Kidney (tissue), 14 donors: ENCODE results near the gene PNRC2. TPM values are rescaled to one million over a fixed set of nuclear protein-coding genes. Genes with fewer than 3 reads are reported as not detected.
A peak's percentile ranks its signal among the peaks of the same experiment; 100 is the strongest.

Experiments
- DNase-seq, 5 donors: peaks; one replicate each; pipeline ENCODE4 v3.0.0-alpha.2; 2013 to 2020
- FAIRE-seq: peaks from 2 replicates; lab custom pipeline; 2012; peaks lifted over from hg19 to GRCh38; lab: Jason Lieb, UNC
- H3K27ac ChIP-seq, 2 donors: one replicate each; pipeline ENCODE4 v1.7.0; 2013; ENCODE audit warnings: low read depth in 2 of 2, low read length in 2 of 2, inconsistent platforms in 1 of 2
- H3K27me3 ChIP-seq: one replicate; pipeline ENCODE4 v1.7.1; 2013; ENCODE audit warnings: low read length, inconsistent platforms; ENCODE audit not compliant: control insufficient read depth, insufficient read depth
- H3K36me3 ChIP-seq, 3 donors: one replicate each; pipeline versions ENCODE4 v1.7.0 to v1.7.1; 2013; ENCODE audit warnings: low read length in 3 of 3, control low read depth in 1 of 3, inconsistent platforms in 1 of 3; ENCODE audit not compliant: insufficient read depth in 3 of 3, control insufficient read depth in 2 of 3
- H3K4me1 ChIP-seq, 3 donors: one replicate each; pipeline versions ENCODE4 v1.7.0 to v1.7.1; 2013; ENCODE audit warnings: low read length in 3 of 3, inconsistent platforms in 1 of 3, low read depth in 1 of 3; ENCODE audit not compliant: control insufficient read depth in 2 of 3, insufficient read depth in 2 of 3
- H3K4me3 ChIP-seq, 3 donors: one replicate each; pipeline versions ENCODE4 v1.7.0 to v1.8.1; 2013; ENCODE audit warnings: low read length in 3 of 3, control low read depth in 1 of 3, inconsistent platforms in 1 of 3
- H3K9ac ChIP-seq, 3 donors: one replicate each; pipeline versions ENCODE4 v1.7.0 to v1.7.1; 2013; ENCODE audit warnings: low read length in 3 of 3, control low read depth in 1 of 3, inconsistent platforms in 1 of 3
- H3K9me3 ChIP-seq, 3 donors: one replicate each; pipeline versions ENCODE4 v1.7.0 to v1.7.1; 2013; ENCODE audit warnings: low read length in 3 of 3, control low read depth in 1 of 3, inconsistent platforms in 1 of 3; ENCODE audit not compliant: control insufficient read depth in 2 of 3, insufficient read depth in 1 of 3
- CTCF ChIP-seq: IDR thresholded peaks from 3 replicates; pipeline ENCODE4 v1.5.1; 2012; ENCODE audit warnings: mild to moderate bottlenecking, moderate library complexity, borderline replicate concordance; ENCODE audit not compliant: insufficient read depth; ENCODE audit errors: extremely low read depth
- intact Hi-C: fragments of 100-400 bp; cut with DNase I; formaldehyde crosslinking; loops from one replicate; pipeline ENCODE4 v1.11.1; 2022
- polyA plus RNA-seq: library from polyadenylated mRNA; stranded (reverse); fragments of 350-450 nt; fragmentation: Illumina TruSeq; extraction: RNeasy Lipid Tissue Mini Kit (QIAGEN cat#74804); gene quantifications from one replicate; pipeline ENCODE4 v1.2.3, GENCODE V29; 2014; ENCODE audit warnings: low read depth, low replicate concordance; ENCODE audit not compliant: insufficient read depth
- total RNA-seq: library from RNA; stranded (reverse); fragmentation: NEBNext Ultra II Directional; extraction: Animal tissue kit (Norgen Biotek cat#: 25700); gene quantifications from one replicate; pipeline ENCODE4 v1.2.1, GENCODE V29; 2021
- donor health status: control.
- donor health status: control.
- donor health status: control.
- donor health status: control.
- donor health status: control.
- donor health status: DM: yes; HTN: yes; CAD: no.
- donor health status: Normal renal cell carcinoma (clear cell type).

The PNRC2 gene
- total and polyA plus RNA-seq, 2 donors from 2014 or later, result 86.3 to 107 TPM

- Histone ChIP-seq H3K9ac (no peak overlapping the region), H3K9me3 (no peaks in the 10 kb centered on the region), H3K4me3 (no peak overlapping the region), H3K27ac (no peak overlapping the region), H3K36me3 (no peaks in the 10 kb centered on the region), H3K27me3 (no peaks in the 10 kb centered on the region), H3K4me1 (no peaks in the 10 kb centered on the region)
- FAIRE-seq (no peak), DNase-seq (no peak)
- intact Hi-C loops, result no loop called here
- TF ChIP-seq CTCF, result no peak
These were observed 43.1 kb downstream of the PNRC2 start for GRCh38 chr1:24002695-24003094.

- H3K36me3 ChIP-seq, result no peaks in the 10 kb centered on the region
- H3K9me3 ChIP-seq, result no peaks in the 10 kb centered on the region
- H3K4me1 ChIP-seq, result peaks cover 0 to 2% (median 0%) of the 10 kb centered on the region in 3 donors
- no peak for FAIRE-seq
- no peaks in the 10 kb centered on the region for H3K27me3 ChIP-seq
- TF ChIP-seq CTCF, result no peak
- H3K27ac ChIP-seq, result no peak overlapping the region
- H3K4me3 ChIP-seq, result no peak overlapping the region
- intact Hi-C loops, result no loop called here
- no peak overlapping the region for H3K9ac ChIP-seq
- DNase-seq, result peak in 2 of 5 donors; percentile 53 to 56
These were observed 43.8 kb downstream of the PNRC2 start for GRCh38 chr1:24003331-24003972.

- no peaks in the 10 kb centered on the region for H3K9me3 ChIP-seq
- no peak overlapping the region for H3K9ac ChIP-seq
- no peak overlapping the region for H3K4me3 ChIP-seq
- TF ChIP-seq CTCF, result no peak
- FAIRE-seq, result no peak
- intact Hi-C loops, result no loop called here
- H3K27me3 ChIP-seq, result no peaks in the 10 kb centered on the region
- no peaks in the 10 kb centered on the region for H3K36me3 ChIP-seq
- DNase-seq, result no peak
- no peak overlapping the region for H3K27ac ChIP-seq
- H3K4me1 ChIP-seq, result peaks cover 0 to 2% (median 0%) of the 10 kb centered on the region in 3 donors
These were observed 44.5 kb downstream of the PNRC2 start for GRCh38 chr1:24004132-24004531.
